Panc1 (cell line): ENCODE data around the gene ZFAND3.

Source experiments
- CTCF ChIP-seq: fragments of 450-650 bp; IDR thresholded peaks from 2 replicates; pipeline ENCODE4 v1.5.1; 2017; ENCODE audit warnings: mild to moderate bottlenecking
- POLR2AphosphoS5 ChIP-seq: IDR thresholded peaks from 2 replicates; pipeline ENCODE4 v1.6.1; 2012; ENCODE audit warnings: mild to moderate bottlenecking, low read depth, low read length, moderate library complexity
- SIN3A ChIP-seq: IDR thresholded peaks from 2 replicates; pipeline ENCODE4 v1.6.1; 2012; ENCODE audit warnings: low read depth, mild to moderate bottlenecking, low read length, moderate library complexity, borderline replicate concordance; ENCODE audit not compliant: insufficient read depth
- TF ChIP-seq, protein P1 (sequence below), 2 experiments: IDR thresholded peaks; 2 replicates each; pipeline ENCODE4 v1.6.1; 2011 to 2012; ENCODE audit warnings: low read depth in 2 of 2, control low read depth in 1 of 2, low read length in 1 of 2, mild to moderate bottlenecking in 1 of 2, moderate library complexity in 1 of 2; ENCODE audit not compliant: insufficient read depth in 1 of 2

DNA sequence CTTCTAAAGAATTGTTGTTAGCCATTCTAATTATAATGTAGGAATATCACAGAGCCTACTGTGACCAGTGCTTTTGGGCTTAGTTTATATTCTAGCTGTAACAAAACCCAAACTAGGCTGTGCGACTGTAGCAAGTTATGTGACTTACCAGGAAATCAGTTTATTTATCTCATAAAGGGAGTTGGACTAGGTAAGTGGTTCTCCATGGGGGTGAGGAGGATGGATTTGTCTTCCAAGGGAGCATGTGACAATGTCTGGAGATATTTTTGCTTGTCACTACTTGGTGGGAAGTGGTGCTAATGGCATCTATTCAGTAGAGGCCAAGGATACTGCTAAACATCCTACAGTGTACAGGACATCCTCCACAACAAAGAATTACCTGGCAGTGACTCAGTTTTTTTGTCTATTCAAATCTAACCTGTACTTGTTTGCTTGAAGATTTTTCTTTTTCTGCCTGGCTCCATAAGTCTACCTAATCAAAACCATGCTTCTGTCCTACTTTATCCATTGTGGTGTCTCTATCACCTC lies 32.5 kb downstream of the ZFAND3 start:
- TF ChIP-seq POLR2AphosphoS5 (no peak), CTCF (no peak), SIN3A (no peak)
- TF ChIP-seq, protein P1, sequence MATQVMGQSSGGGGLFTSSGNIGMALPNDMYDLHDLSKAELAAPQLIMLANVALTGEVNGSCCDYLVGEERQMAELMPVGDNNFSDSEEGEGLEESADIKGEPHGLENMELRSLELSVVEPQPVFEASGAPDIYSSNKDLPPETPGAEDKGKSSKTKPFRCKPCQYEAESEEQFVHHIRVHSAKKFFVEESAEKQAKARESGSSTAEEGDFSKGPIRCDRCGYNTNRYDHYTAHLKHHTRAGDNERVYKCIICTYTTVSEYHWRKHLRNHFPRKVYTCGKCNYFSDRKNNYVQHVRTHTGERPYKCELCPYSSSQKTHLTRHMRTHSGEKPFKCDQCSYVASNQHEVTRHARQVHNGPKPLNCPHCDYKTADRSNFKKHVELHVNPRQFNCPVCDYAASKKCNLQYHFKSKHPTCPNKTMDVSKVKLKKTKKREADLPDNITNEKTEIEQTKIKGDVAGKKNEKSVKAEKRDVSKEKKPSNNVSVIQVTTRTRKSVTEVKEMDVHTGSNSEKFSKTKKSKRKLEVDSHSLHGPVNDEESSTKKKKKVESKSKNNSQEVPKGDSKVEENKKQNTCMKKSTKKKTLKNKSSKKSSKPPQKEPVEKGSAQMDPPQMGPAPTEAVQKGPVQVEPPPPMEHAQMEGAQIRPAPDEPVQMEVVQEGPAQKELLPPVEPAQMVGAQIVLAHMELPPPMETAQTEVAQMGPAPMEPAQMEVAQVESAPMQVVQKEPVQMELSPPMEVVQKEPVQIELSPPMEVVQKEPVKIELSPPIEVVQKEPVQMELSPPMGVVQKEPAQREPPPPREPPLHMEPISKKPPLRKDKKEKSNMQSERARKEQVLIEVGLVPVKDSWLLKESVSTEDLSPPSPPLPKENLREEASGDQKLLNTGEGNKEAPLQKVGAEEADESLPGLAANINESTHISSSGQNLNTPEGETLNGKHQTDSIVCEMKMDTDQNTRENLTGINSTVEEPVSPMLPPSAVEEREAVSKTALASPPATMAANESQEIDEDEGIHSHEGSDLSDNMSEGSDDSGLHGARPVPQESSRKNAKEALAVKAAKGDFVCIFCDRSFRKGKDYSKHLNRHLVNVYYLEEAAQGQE (IDR thresholded peaks at IDR 0.05; ENCODE audit: insufficient read depth in 1 of 2, low read depth in 2 of 2, low read length in 1 of 2), result no peak
